Measurements from ENCODE around the gene S100PBP. TPM values are rescaled to one million over a fixed set of nuclear protein-coding genes. Genes with fewer than 3 reads are reported as not detected.

Gene S100PBP
- total and polyA plus RNA-seq, 10 of the 15 experiments (the other 5 are each of a cell fraction or from before 2014, with no cell fraction given) = 17.0 to 98.3 (median 40.6) TPM

DNA sequence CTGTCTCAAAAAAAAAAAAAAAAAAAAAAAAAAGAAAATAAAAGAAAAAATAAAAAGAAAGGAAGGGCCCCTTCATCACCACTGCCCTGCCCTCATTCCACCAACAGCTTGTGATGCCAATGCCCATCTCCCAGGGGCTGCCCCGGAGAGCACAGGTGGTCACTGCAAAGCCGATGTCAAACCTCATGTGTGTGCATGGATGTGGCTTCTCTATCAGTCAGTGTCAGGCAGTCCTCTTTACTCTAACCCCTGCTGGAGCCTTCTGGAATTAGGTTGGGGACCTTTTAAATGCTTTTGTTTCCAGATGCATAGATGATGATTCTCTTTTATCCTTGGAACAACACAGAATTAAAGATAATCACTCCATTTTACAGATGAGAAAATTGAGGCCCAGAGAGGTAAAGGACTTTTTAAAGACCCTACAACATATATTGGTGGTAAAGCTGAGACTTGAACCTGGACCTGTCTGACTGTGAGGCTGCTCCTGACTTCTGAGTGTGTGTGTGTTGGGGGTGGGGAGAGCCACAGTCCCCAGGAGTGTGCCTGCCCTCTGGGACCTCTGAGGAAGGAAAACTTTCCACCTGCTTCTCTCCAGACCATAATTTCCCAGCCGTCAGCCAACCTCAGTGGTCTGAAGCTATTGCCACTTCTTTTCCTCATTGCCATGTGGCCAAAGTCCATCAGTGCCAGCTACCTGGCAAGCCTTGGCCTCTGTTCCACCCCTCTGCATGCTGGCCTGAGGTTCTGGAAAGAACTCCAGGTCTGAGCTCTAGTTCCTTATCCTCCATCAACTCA is 86.7 kb downstream of the S100PBP start (continued):
- TF ChIP-seq TCF3 (IDR thresholded peaks at IDR 0.05; ENCODE audit: borderline replicate concordance, insufficient read depth, low read depth, low read length) = no peak

DNA sequence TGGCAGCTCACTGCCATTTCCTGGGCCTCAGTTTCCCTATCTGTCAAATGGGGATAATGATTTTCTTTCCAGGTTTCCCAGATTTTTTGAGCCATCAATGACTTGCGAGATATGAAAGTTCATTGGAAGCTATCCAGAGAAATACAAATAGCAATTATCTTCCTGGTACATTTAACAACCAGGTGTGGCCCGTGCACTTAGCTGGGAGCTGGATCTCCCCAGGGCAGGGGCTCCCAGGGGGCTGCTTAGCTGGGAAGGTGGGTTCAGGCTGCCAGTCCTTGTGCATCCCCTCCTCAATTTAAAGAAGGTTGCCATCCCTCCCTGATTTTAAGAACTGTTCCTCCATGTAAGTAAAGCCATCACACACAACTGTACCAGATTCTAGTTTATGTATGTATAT is 87.3 kb downstream of the S100PBP start:
- Histone ChIP-seq H3K9ac (ENCODE audit: control insufficient read depth, insufficient read depth, low read length) (no peak overlapping the region), H4K20me1 (ENCODE audit: control insufficient read depth, insufficient read depth) (no peaks in the 10 kb centered on the region), H3K4me1 (ENCODE audit: control insufficient read depth, insufficient read depth, low read length) (no peaks in the 10 kb centered on the region), H3K36me3 (ENCODE audit: control insufficient read depth in 2 of 2, insufficient read depth in 2 of 2, low read length in 1 of 2) (no peaks in the 10 kb centered on the region), H3K4me3 (no peak overlapping the region), H2AFZ (ENCODE audit: control insufficient read depth, low read depth, low read length) (no peak overlapping the region), H3K4me2 (ENCODE audit: control insufficient read depth, insufficient read depth) (no peak overlapping the region), H3K27me3 (replicated peaks in 1 of 2; ENCODE audit: control insufficient read depth in 2 of 2, insufficient read depth in 2 of 2, low read length in 1 of 2) (peaks cover 3 to 6% of the 10 kb centered on the region in 2 experiments), H3K79me2 (ENCODE audit: control insufficient read depth, insufficient read depth, low read length) (no peaks in the 10 kb centered on the region), H3K27ac (ENCODE audit: control insufficient read depth, insufficient read depth) (no peak overlapping the region), H3K9me3 (replicated peaks; ENCODE audit: control insufficient read depth, insufficient read depth, low read length) (no peaks in the 10 kb centered on the region)
- no peak for ATAC-seq
- ChIA-PET RAD21 (ENCODE audit: unreplicated experiment) (no interaction called here), CTCF (interaction anchor here (0.9 kb wide), 1 partner anchor 209 kb away, joined by 3 read pairs; no protein-coding TSS in a partner anchor), SMC1A (ENCODE audit: uncharacterized antibody, unreplicated experiment) (interaction anchor here (1.1 to 1.2 kb wide), 3 partner anchors 23 to 150 kb away, joined by 3 read pairs; no protein-coding TSS in a partner anchor), POLR2A (interaction anchor here (0.5 kb wide), 1 partner anchor 180 kb away, joined by 3 read pairs; no protein-coding TSS in a partner anchor)
- no TSS peak for BruUV-seq (replicated peaks)
- TF ChIP-seq CHD1 (IDR thresholded peaks at IDR 0.05; ENCODE audit: low read depth, low read length) = no peak
- TF ChIP-seq, protein P1, sequence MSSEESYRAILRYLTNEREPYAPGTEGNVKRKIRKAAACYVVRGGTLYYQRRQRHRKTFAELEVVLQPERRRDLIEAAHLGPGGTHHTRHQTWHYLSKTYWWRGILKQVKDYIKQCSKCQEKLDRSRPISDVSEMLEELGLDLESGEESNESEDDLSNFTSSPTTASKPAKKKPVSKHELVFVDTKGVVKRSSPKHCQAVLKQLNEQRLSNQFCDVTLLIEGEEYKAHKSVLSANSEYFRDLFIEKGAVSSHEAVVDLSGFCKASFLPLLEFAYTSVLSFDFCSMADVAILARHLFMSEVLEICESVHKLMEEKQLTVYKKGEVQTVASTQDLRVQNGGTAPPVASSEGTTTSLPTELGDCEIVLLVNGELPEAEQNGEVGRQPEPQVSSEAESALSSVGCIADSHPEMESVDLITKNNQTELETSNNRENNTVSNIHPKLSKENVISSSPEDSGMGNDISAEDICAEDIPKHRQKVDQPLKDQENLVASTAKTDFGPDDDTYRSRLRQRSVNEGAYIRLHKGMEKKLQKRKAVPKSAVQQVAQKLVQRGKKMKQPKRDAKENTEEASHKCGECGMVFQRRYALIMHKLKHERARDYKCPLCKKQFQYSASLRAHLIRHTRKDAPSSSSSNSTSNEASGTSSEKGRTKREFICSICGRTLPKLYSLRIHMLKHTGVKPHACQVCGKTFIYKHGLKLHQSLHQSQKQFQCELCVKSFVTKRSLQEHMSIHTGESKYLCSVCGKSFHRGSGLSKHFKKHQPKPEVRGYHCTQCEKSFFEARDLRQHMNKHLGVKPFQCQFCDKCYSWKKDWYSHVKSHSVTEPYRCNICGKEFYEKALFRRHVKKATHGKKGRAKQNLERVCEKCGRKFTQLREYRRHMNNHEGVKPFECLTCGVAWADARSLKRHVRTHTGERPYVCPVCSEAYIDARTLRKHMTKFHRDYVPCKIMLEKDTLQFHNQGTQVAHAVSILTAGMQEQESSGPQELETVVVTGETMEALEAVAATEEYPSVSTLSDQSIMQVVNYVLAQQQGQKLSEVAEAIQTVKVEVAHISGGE (CRISPR knock-in tag; IDR thresholded peaks at IDR 0.05) = no peak
- TF ChIP-seq, protein P2, sequence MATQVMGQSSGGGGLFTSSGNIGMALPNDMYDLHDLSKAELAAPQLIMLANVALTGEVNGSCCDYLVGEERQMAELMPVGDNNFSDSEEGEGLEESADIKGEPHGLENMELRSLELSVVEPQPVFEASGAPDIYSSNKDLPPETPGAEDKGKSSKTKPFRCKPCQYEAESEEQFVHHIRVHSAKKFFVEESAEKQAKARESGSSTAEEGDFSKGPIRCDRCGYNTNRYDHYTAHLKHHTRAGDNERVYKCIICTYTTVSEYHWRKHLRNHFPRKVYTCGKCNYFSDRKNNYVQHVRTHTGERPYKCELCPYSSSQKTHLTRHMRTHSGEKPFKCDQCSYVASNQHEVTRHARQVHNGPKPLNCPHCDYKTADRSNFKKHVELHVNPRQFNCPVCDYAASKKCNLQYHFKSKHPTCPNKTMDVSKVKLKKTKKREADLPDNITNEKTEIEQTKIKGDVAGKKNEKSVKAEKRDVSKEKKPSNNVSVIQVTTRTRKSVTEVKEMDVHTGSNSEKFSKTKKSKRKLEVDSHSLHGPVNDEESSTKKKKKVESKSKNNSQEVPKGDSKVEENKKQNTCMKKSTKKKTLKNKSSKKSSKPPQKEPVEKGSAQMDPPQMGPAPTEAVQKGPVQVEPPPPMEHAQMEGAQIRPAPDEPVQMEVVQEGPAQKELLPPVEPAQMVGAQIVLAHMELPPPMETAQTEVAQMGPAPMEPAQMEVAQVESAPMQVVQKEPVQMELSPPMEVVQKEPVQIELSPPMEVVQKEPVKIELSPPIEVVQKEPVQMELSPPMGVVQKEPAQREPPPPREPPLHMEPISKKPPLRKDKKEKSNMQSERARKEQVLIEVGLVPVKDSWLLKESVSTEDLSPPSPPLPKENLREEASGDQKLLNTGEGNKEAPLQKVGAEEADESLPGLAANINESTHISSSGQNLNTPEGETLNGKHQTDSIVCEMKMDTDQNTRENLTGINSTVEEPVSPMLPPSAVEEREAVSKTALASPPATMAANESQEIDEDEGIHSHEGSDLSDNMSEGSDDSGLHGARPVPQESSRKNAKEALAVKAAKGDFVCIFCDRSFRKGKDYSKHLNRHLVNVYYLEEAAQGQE (IDR thresholded peaks at IDR 0.05; ENCODE audit: low read depth, low read length) = no peak
- TF ChIP-seq, protein P3, sequence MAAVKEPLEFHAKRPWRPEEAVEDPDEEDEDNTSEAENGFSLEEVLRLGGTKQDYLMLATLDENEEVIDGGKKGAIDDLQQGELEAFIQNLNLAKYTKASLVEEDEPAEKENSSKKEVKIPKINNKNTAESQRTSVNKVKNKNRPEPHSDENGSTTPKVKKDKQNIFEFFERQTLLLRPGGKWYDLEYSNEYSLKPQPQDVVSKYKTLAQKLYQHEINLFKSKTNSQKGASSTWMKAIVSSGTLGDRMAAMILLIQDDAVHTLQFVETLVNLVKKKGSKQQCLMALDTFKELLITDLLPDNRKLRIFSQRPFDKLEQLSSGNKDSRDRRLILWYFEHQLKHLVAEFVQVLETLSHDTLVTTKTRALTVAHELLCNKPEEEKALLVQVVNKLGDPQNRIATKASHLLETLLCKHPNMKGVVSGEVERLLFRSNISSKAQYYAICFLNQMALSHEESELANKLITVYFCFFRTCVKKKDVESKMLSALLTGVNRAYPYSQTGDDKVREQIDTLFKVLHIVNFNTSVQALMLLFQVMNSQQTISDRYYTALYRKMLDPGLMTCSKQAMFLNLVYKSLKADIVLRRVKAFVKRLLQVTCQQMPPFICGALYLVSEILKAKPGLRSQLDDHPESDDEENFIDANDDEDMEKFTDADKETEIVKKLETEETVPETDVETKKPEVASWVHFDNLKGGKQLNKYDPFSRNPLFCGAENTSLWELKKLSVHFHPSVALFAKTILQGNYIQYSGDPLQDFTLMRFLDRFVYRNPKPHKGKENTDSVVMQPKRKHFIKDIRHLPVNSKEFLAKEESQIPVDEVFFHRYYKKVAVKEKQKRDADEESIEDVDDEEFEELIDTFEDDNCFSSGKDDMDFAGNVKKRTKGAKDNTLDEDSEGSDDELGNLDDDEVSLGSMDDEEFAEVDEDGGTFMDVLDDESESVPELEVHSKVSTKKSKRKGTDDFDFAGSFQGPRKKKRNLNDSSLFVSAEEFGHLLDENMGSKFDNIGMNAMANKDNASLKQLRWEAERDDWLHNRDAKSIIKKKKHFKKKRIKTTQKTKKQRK (IDR thresholded peaks at IDR 0.05; ENCODE audit: low read depth, low read length) = no peak
- no peak for TF ChIP-seq GATAD2B (conservative IDR thresholded peaks at IDR 0.05; ENCODE audit: low read depth)
- FAIRE-seq = no peak
- in situ Hi-C loops (cut with MboI) (no loop called here), intact Hi-C loops (cut with micrococcal nuclease; ENCODE audit: unreplicated experiment) (no loop called here)
- DNase-seq (ENCODE audit: low read depth, low spot score) = no peak
- WGBS (ENCODE audit: insufficient coverage, insufficient replicate concordance, low lambda C conversion rate, missing lambda C conversion rate) = 23% methylated on average over 2 of the region's 2 CpGs

All from GM12878 (cell line).